ENCODE measurements around the gene SMCO4.

GRCh38 chr11:93498641-93499040 lies 44.5 kb downstream of the SMCO4 start:
- TF ChIP-seq CTCF (conservative IDR thresholded peaks at IDR 0.05; ENCODE audit: low read length) (no peak), EZH2phosphoT487 (IDR thresholded peaks at IDR 0.05; ENCODE audit: borderline replicate concordance, low read depth, low read length) (no peak)
